Posterior cingulate gyrus (tissue), 11 donors: ENCODE results near the gene ARSI.
A peak's percentile ranks its signal among the peaks of the same experiment; 100 is the strongest.

Source experiments
- DNase-seq, 10 donors: peaks; one replicate each; pipeline versions ENCODE4 v3.0.0 to v3.0.0-alpha.2; 2020 to 2021; ENCODE audit warnings: mixed read lengths in 3 of 10
- intact Hi-C: fragments of 100-400 bp; cut with DNase I; formaldehyde crosslinking; loops from one replicate; pipeline ENCODE4 v1.15.1; 2023

Gene ARSI

GRCh38 chr5:150328515-150328914, 25.8 kb upstream of the ARSI start:
- intact Hi-C loops, result no loop called here
- no peak for DNase-seq

- intact Hi-C loops, result no loop called here
- no peak for DNase-seq
Observed at GRCh38 chr5:150327139-150327538, 24.4 kb upstream of the ARSI start.

- DNase-seq, result no peak
- intact Hi-C loops, result no loop called here
Observed at GRCh38 chr5:150326707-150327106, 24.0 kb upstream of the ARSI start.

GRCh38 chr5:150325426-150325825, 22.7 kb upstream of the ARSI start:
- DNase-seq, result no peak
- intact Hi-C loops, result no loop called here

- no peak for DNase-seq
- intact Hi-C loops, result no loop called here
Observed at GRCh38 chr5:150323819-150324218, 21.1 kb upstream of the ARSI start.

GRCh38 chr5:150323092-150323491, 20.4 kb upstream of the ARSI start:
- no peak for DNase-seq
- intact Hi-C loops, result no loop called here

- DNase-seq, result no peak
- intact Hi-C loops, result no loop called here
Observed at GRCh38 chr5:150322202-150322601, 19.5 kb upstream of the ARSI start.

- no peak for DNase-seq
- intact Hi-C loops, result no loop called here
Observed at GRCh38 chr5:150321784-150322183, 19.1 kb upstream of the ARSI start.

GRCh38 chr5:150321211-150321610, 18.5 kb upstream of the ARSI start:
- no peak for DNase-seq
- intact Hi-C loops, result no loop called here

- peak in 8 of 10 donors; percentile 40 to 84 (median 51) for DNase-seq
- intact Hi-C loops, result no loop called here
Observed at GRCh38 chr5:150320044-150320613, 17.4 kb upstream of the ARSI start.

- intact Hi-C loops, result no loop called here
- DNase-seq, result no peak
Observed at GRCh38 chr5:150319484-150319790, 16.7 kb upstream of the ARSI start.

- intact Hi-C loops, result no loop called here
- DNase-seq, result no peak
Observed at GRCh38 chr5:150318613-150319483, 16.1 kb upstream of the ARSI start.

GRCh38 chr5:150317048-150318003, 14.6 kb upstream of the ARSI start:
- intact Hi-C loops, result no loop called here
- DNase-seq, result no peak

GRCh38 chr5:150316320-150316719, 13.6 kb upstream of the ARSI start:
- DNase-seq, result no peak
- intact Hi-C loops, result no loop called here

- intact Hi-C loops, result no loop called here
- no peak for DNase-seq
Observed at GRCh38 chr5:150315245-150315644, 12.5 kb upstream of the ARSI start.

- no peak for DNase-seq
Observed at GRCh38 chr5:150313921-150314716, 11.4 kb upstream of the ARSI start.

GRCh38 chr5:150313501-150313900, 10.8 kb upstream of the ARSI start:
- DNase-seq, result no peak
- intact Hi-C loops, result no loop called here

More at GRCh38 chr5:150313921-150314716, 11.4 kb upstream of the ARSI start:
- intact Hi-C loops, result no loop called here

GRCh38 chr5:150312518-150312917, 9.8 kb upstream of the ARSI start:
- intact Hi-C loops, result no loop called here
- DNase-seq, result peak in 1 of 10 donors; percentile 12

- intact Hi-C loops, result no loop called here
- DNase-seq, result no peak
Observed at GRCh38 chr5:150311015-150311692, 8.4 kb upstream of the ARSI start.

- intact Hi-C loops, result no loop called here
- no peak for DNase-seq
Observed at GRCh38 chr5:150310246-150310645, 7.5 kb upstream of the ARSI start.
